ENCODE results near the gene SYT9.

Gene SYT9

GRCh38 chr11:7471071-7471470, 219.4 kb downstream of the SYT9 start:
- DNase-seq (ENCODE audit: low read depth in 2 of 2): no peak

- no peak for DNase-seq (ENCODE audit: low read depth in 2 of 2)
These were observed 222.0 kb downstream of the SYT9 start for GRCh38 chr11:7473717-7474116.

- no peak for DNase-seq (ENCODE audit: low read depth in 2 of 2)
These were observed 228.4 kb downstream of the SYT9 start for GRCh38 chr11:7480113-7480512.

GRCh38 chr11:7484131-7484530, 232.4 kb downstream of the SYT9 start:
- no peak for DNase-seq (ENCODE audit: low read depth in 2 of 2)

DNA sequence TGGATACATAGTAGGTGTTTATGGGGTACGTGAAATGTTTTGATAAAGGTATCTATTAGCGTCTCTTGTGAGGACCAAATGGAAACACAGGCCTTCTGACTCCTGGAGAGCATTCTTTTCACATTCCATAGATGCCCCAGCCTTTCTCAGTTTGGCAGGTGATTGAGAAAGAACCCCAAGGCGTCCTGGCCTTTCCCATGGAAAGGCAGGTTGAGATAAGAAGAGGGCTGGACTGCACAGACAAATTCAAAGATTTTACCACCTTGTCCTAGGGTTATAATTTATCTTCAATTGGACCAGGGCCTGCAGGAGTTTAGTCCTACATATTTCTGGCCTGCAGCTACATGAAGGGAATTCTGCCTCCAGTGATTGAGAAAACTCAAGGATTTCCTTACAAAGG, 232.9 kb downstream of the SYT9 start:
- DNase-seq (ENCODE audit: low read depth in 2 of 2): no peak

DNA sequence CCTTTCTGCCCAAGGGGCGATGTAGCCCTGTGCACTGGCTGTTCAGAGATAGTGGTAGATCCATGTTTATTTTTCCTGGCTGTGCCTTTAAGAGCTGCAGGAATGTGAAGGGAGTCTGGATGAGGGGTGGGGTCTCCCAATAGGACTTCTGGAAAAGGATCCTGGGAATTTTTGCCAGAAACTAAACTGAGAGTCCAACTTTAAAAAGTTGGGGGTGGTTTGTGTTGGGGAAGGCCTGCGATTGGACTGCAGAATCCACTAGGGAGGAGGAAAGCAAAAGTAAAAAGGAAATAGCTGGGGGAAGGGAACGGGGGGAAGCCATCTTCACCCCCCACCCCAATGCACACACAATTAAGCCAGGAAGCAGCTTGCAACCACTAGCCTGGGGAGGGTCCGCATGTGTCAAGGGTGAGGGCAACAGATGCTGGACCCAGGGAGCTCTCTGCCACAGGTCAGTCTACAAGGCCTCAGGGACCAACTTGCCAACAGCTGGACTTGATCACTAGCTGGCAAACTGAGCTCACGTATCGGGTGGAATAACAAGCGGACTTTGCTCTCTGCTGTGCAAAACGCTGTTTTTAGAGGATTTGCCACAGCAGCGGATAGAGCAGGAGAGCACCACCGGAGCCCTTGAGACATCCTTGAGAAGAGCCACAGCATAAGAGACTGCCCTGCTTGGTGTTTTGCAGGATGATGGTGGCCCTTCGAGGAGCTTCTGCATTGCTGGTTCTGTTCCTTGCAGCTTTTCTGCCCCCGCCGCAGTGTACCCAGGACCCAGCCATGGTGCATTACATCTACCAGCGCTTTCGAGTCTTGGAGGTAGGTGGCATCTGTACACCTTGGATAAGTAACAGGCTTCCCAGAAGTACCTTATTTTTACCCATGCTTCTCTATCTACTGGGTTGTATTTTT, 233.7 kb downstream of the SYT9 start, which contains the start of gene OLFML1:
OLFML1 (plus strand) TSS at position 321 of the 912 bp plus-strand sequence; CDS start at position 691, 370 bp downstream.
- DNase-seq (ENCODE audit: low read depth in 2 of 2): no peak

- no peak for DNase-seq (ENCODE audit: low read depth in 2 of 2)
These were observed 234.5 kb downstream of the SYT9 start for GRCh38 chr11:7486098-7486780.

- DNase-seq (ENCODE audit: low read depth in 2 of 2): no peak
These were observed 235.1 kb downstream of the SYT9 start for GRCh38 chr11:7486781-7487140.

DNA sequence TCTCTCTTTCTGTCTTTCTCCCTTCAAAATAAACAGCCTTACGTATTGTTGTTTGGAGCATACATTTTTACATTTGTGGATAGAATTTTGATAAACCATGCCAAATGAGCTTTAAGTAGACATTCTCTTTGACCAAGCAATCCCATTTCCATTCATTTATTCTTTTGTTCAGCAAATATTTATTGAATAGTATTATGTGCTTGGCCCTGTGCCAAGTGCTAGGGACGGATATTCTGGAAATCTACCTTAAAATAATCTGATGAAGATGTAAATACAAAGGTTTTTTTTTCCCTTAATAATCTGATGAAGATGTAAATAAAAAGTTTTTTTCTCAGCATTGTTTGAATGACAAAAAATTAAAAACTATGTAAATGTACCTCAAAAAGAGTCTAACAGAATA, 235.7 kb downstream of the SYT9 start:
- no peak for DNase-seq (ENCODE audit: low read depth in 2 of 2)

- no peak for DNase-seq (ENCODE audit: low read depth in 2 of 2)
These were observed 237.0 kb downstream of the SYT9 start for GRCh38 chr11:7488681-7489080.

- no peak for DNase-seq (ENCODE audit: low read depth in 2 of 2)
These were observed 237.7 kb downstream of the SYT9 start for GRCh38 chr11:7489376-7489775.

DNA sequence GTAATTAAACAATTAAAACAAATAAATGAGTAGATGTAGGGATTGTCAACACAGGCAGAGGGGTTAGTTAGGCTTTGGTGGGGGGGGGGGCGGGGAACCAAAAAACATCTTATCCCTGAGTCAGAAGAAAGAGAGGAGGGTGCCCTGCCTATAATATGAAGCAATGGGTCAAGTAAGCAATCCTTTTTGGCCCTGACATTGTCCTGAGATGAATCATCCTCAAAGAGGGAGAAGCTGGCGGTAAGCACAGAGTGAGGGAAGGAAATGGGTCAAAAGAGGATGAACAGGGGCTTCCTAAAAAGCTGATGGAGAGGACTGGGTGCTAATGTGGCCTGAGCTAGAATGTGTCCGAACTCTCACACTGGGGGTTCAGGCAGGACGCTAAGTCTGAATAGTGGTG, 238.3 kb downstream of the SYT9 start:
- no peak for DNase-seq (ENCODE audit: low read depth in 2 of 2)

- DNase-seq (ENCODE audit: low read depth in 2 of 2): no peak
These were observed 238.8 kb downstream of the SYT9 start for GRCh38 chr11:7490535-7490934.

DNA sequence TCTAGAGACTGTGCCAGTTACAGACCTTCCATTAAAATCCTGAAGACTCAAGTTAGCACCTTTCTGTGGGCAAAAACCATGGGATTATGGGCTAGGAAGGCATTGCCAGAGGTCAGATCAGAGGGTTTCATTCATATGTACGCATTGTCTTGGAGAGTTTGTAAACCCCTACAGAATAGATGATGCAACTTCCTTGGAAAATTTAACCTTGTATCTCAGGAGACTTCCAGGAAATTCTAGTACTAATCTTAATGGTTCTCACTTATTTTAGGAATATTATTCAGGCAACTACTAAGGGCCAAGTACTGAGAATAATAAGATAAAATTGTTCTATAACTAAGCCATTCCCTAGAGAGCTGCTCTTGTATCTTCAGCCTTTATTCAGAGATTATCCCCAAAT, 240.5 kb downstream of the SYT9 start:
- no peak for DNase-seq (ENCODE audit: low read depth in 2 of 2)

- no peak for DNase-seq (ENCODE audit: low read depth in 2 of 2)
These were observed 242.0 kb downstream of the SYT9 start for GRCh38 chr11:7493670-7494069.

GRCh38 chr11:7494086-7494745, 242.5 kb downstream of the SYT9 start:
- DNase-seq (ENCODE audit: low read depth in 2 of 2): no peak

DNA sequence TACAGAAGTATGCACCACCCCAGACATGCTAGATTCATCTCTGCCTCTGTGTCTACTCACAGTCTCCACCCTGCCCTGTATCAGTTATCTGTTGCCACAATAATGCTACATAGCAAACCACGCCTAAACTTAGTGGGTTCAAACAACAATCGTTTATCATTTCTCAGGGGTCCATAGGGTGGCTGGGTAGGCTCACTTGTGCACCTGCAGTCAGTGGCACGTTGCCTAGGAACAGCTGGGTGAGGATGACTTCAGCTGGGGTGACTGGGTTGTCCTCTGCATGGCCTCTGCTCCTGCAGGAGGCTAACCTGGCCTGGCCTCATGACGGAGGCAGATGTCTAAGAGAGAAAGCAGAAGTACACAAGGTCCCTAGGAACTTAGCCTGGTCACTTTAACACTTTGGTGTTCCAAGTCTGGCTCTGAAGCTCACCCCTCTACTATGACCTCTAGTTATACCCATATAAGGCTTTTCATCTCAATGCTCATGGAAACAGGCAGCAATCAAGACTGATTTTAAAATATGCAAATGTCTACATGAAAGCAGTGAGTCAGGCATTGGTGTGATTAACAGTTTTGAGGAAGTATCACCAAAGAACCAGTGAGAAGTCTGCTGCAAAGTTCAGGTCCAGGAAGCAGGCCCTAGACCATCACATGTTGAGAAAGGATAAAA, 244.3 kb downstream of the SYT9 start:
- DNase-seq (ENCODE audit: low read depth in 2 of 2): no peak

DNA sequence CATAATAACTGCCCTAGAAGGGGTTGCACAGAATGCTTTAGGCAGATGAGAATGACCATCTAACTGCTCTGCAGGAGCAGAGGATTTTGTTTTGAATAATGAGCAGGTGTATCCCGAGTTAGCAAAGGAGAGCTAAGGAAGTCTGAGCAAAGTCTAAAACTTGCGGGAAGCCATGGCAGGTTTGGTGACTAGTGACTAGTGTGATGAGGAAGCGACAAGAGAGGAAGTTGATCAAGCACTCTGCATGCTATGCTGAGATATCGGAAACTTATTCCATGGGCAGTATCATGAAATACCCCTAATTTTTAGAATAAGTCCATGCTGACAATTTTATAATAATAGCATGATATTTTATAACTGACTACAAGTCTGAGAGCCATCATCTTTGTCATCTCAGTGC, 246.5 kb downstream of the SYT9 start:
- DNase-seq (ENCODE audit: low read depth in 2 of 2): no peak

GRCh38 chr11:7499081-7499480, 247.4 kb downstream of the SYT9 start:
- DNase-seq (ENCODE audit: low read depth in 2 of 2): no peak

DNA sequence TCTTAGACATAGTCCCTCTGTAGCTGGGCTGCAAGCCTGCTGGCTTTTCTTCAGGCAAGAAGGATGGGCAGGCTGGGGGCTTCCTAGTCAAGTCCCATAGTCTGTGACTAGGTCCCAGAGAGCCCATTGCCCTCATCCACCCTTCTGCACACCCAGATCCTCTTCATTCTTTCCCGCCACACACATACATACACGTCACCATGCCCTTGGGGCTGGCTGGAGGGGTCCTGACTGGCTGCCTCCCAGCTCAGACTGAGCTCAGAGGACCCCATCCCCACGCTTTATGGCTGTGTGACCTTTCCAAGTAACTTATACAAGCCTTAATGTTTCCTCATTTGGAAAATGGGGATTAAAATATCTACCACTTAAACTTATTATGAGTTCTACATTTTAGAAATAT, 248.5 kb downstream of the SYT9 start:
- no peak for DNase-seq (ENCODE audit: low read depth in 2 of 2)

- no peak for DNase-seq (ENCODE audit: low read depth in 2 of 2)
These were observed 249.5 kb downstream of the SYT9 start for GRCh38 chr11:7501251-7501650.

DNA sequence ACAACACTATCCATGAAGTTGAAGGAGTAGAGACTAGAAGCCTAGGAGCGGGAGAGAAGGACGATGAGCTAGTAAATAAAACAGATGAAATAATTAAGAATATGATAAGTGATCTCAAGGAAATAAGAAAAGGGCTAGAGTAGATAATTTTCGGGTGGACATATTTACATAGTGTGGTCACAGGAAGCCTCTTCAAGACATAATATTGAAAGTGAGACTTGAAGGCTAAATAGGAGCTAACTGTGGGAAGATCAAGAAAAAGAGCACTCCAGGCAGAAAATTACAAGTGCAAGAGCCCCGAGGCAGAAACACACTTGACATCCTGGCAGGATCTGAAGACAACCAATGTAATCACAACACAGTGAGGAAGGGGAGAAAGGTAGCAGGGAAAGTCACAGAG, 250.2 kb downstream of the SYT9 start:
- no peak for DNase-seq (ENCODE audit: low read depth in 2 of 2)
